Panc1 (cell line): ENCODE results near the gene ANKRD29.

Experiments
- CTCF ChIP-seq: fragments of 450-650 bp; IDR thresholded peaks from 2 replicates; pipeline ENCODE4 v1.5.1; 2017; ENCODE audit warnings: mild to moderate bottlenecking
- POLR2AphosphoS5 ChIP-seq: IDR thresholded peaks from 2 replicates; pipeline ENCODE4 v1.6.1; 2012; ENCODE audit warnings: mild to moderate bottlenecking, low read depth, low read length, moderate library complexity
- REST ChIP-seq, 2 experiments: IDR thresholded peaks; 2 replicates each; pipeline ENCODE4 v1.6.1; 2011 to 2012; ENCODE audit warnings: low read depth in 2 of 2, control low read depth in 1 of 2, low read length in 1 of 2, mild to moderate bottlenecking in 1 of 2, moderate library complexity in 1 of 2; ENCODE audit not compliant: insufficient read depth in 1 of 2
- SIN3A ChIP-seq: IDR thresholded peaks from 2 replicates; pipeline ENCODE4 v1.6.1; 2012; ENCODE audit warnings: low read depth, mild to moderate bottlenecking, low read length, moderate library complexity, borderline replicate concordance; ENCODE audit not compliant: insufficient read depth
- TCF7L2 ChIP-seq: IDR thresholded peaks from 2 replicates; pipeline ENCODE4 v1.6.1; 2011; ENCODE audit warnings: mild to moderate bottlenecking, low read depth, low read length, inconsistent platforms

GRCh38 chr18:23703987-23704384, 41.3 kb upstream of the ANKRD29 start:
- TF ChIP-seq CTCF (no peak), POLR2AphosphoS5 (no peak), TCF7L2 (no peak), REST (IDR thresholded peaks at IDR 0.05; ENCODE audit: insufficient read depth in 1 of 2, low read depth in 2 of 2, low read length in 1 of 2) (no peak), SIN3A (no peak)
